T follicular helper cell (primary cell): Measurements from ENCODE around the gene STK24.

Experiments
- DNase-seq: peaks from one replicate; pipeline ENCODE4 v3.0.0-alpha.2; 2020; ENCODE audit warnings: low read depth

The STK24 gene

GRCh38 chr13:98556968-98557631, 19.8 kb downstream of the STK24 start:
- no peak for DNase-seq

- DNase-seq = no peak
These were observed 20.6 kb downstream of the STK24 start for GRCh38 chr13:98556142-98556816.

- no peak for DNase-seq
These were observed 27.1 kb downstream of the STK24 start for GRCh38 chr13:98549728-98550317.

GRCh38 chr13:98549006-98549727, 27.7 kb downstream of the STK24 start:
- DNase-seq = no peak

GRCh38 chr13:98548230-98548629, 28.7 kb downstream of the STK24 start:
- DNase-seq = no peak

GRCh38 chr13:98547455-98547854, 29.5 kb downstream of the STK24 start:
- no peak for DNase-seq

GRCh38 chr13:98546402-98546801, 30.5 kb downstream of the STK24 start:
- no peak for DNase-seq

GRCh38 chr13:98544104-98544710, 32.7 kb downstream of the STK24 start:
- DNase-seq = no peak

GRCh38 chr13:98543378-98544103, 33.4 kb downstream of the STK24 start:
- DNase-seq = no peak

GRCh38 chr13:98542568-98543377, 34.1 kb downstream of the STK24 start:
- DNase-seq = no peak

GRCh38 chr13:98541701-98542203, 35.2 kb downstream of the STK24 start:
- no peak for DNase-seq

- no peak for DNase-seq
These were observed 35.7 kb downstream of the STK24 start for GRCh38 chr13:98541191-98541590.

- no peak for DNase-seq
These were observed 36.4 kb downstream of the STK24 start for GRCh38 chr13:98540476-98540875.

GRCh38 chr13:98539666-98540065, 37.2 kb downstream of the STK24 start:
- no peak for DNase-seq

- no peak for DNase-seq
These were observed 38.0 kb downstream of the STK24 start for GRCh38 chr13:98538876-98539275.

- no peak for DNase-seq
These were observed 39.2 kb downstream of the STK24 start for GRCh38 chr13:98537740-98538139.

GRCh38 chr13:98537306-98537705, 39.6 kb downstream of the STK24 start:
- DNase-seq = no peak

- no peak for DNase-seq
These were observed 40.2 kb downstream of the STK24 start for GRCh38 chr13:98536729-98537128.

GRCh38 chr13:98535501-98536354, 41.2 kb downstream of the STK24 start:
- DNase-seq = no peak

GRCh38 chr13:98534821-98535220, 42.1 kb downstream of the STK24 start:
- DNase-seq = no peak
